NCI-H1694 (cell line): ENCODE data around the gene HBP1.
"Not testable (repeated sequence)": the region's sequence is repeated elsewhere in the genome, so short reads cannot be mapped to it uniquely, and the experiment has no call there.

Source experiments
- DNase-seq: peaks from one replicate; lab custom pipeline; 2025; lab: John Stamatoyannopoulos, UW

Gene HBP1

GRCh38 chr7:107154826-107155225 is 14.0 kb upstream of the HBP1 start:
- DNase-seq, result no peak

GRCh38 chr7:107155726-107156125 is 13.1 kb upstream of the HBP1 start:
- not testable (repeated sequence) for DNase-seq

- DNase-seq, result no peak
These were observed 11.7 kb upstream of the HBP1 start for GRCh38 chr7:107157091-107157490.

GRCh38 chr7:107158028-107158427 is 10.8 kb upstream of the HBP1 start:
- DNase-seq, result no peak

- no peak for DNase-seq
These were observed 8.4 kb upstream of the HBP1 start for GRCh38 chr7:107160389-107160788.

- DNase-seq, result no peak
These were observed 7.4 kb upstream of the HBP1 start for GRCh38 chr7:107161415-107161814.

GRCh38 chr7:107162475-107162874 is 6.3 kb upstream of the HBP1 start:
- no peak for DNase-seq

- DNase-seq, result no peak
These were observed 4.7 kb upstream of the HBP1 start for GRCh38 chr7:107164092-107164491.

GRCh38 chr7:107165341-107165740 is 3.5 kb upstream of the HBP1 start:
- no peak for DNase-seq

GRCh38 chr7:107166736-107167426 is 1.9 kb upstream of the HBP1 start:
- no peak for DNase-seq

GRCh38 chr7:107167483-107168232 is 1.1 kb upstream of the HBP1 start:
- DNase-seq, result no peak

- peak; percentile 83 for DNase-seq
These were observed 582 bp downstream of the HBP1 start for GRCh38 chr7:107169120-107170050.

- no peak for DNase-seq
These were observed 1.5 kb downstream of the HBP1 start for GRCh38 chr7:107170051-107170915.

GRCh38 chr7:107171496-107171895 is 2.7 kb downstream of the HBP1 start:
- no peak for DNase-seq

- DNase-seq, result no peak
These were observed 3.7 kb downstream of the HBP1 start for GRCh38 chr7:107172276-107173032.

- DNase-seq, result no peak
These were observed 4.4 kb downstream of the HBP1 start for GRCh38 chr7:107173191-107173590.

GRCh38 chr7:107173691-107174406 is 5.0 kb downstream of the HBP1 start:
- no peak for DNase-seq

- DNase-seq, result no peak
These were observed 10.7 kb downstream of the HBP1 start for GRCh38 chr7:107179326-107180164.

- DNase-seq, result peak; percentile 25
These were observed 11.6 kb downstream of the HBP1 start for GRCh38 chr7:107180378-107180777.
